Gastrocnemius medialis (tissue), 4 donors: ENCODE results near the gene TAP1. TPM values are rescaled to one million over a fixed set of nuclear protein-coding genes. Genes with fewer than 3 reads are reported as not detected.
"Not testable (repeated sequence)": the region's sequence is repeated elsewhere in the genome, so short reads cannot be mapped to it uniquely, and the experiment has no call there.

ENCODE experiments used
- ATAC-seq, 2 donors: fragments of 150-250 bp; one replicate each; pipeline ENCODE4 v1.9.1; 2016
- DNase-seq, 2 donors: peaks; one replicate each; pipeline ENCODE4 v3.0.0-alpha.2; 2019
- H3K27ac ChIP-seq, 4 donors: fragments of 200-600 bp; sonication (generic); 1 replicate in 1 of 4; 2 replicates in 3 of 4; pipeline ENCODE4 v1.5.1; 2016 to 2018; ENCODE audit warnings: mild to moderate bottlenecking in 2 of 4, moderate library complexity in 1 of 4
- H3K27me3 ChIP-seq, 3 donors: fragments of 200-600 bp; sonication (generic) in 2 of 3; 1 replicate in 1 of 3; 2 replicates in 2 of 3; pipeline versions ENCODE4 v1.5.1 to v1.6.0; 2016 to 2019; ENCODE audit warnings: mild to moderate bottlenecking in 1 of 3, moderate library complexity in 1 of 3
- H3K36me3 ChIP-seq, 2 donors: fragments of 200-600 bp; sonication (generic) in 1 of 2; one replicate each; pipeline ENCODE4 v1.5.1; 2017 to 2018
- H3K4me1 ChIP-seq, 2 donors: fragments of 200-600 bp; sonication (generic) in 1 of 2; one replicate each; pipeline ENCODE4 v1.5.1; 2016 to 2017; ENCODE audit warnings: mild to moderate bottlenecking in 2 of 2
- H3K4me3 ChIP-seq, 4 donors: fragments of 200-600 bp; sonication (generic) in 3 of 4; 1 replicate in 1 of 4; 2 replicates in 3 of 4; pipeline ENCODE4 v1.5.1; 2016 to 2019; ENCODE audit warnings: mild to moderate bottlenecking in 2 of 4
- H3K9me3 ChIP-seq, 3 donors: fragments of 200-600 bp; sonication (generic) in 2 of 3; 1 replicate in 1 of 3; 2 replicates in 2 of 3; pipeline ENCODE4 v1.5.1; 2016 to 2019
- CTCF ChIP-seq, 5 experiments: fragments of 450-650 bp in 3 of 5; fragments of 200-600 bp in 2 of 5; sonication (generic) in 2 of 5; IDR thresholded peaks in 4 of 5; conservative IDR thresholded peaks in 1 of 5; 1 replicate in 4 of 5; 2 replicates in 1 of 5; pipeline ENCODE4 v1.5.1; 2016 to 2019; ENCODE audit warnings: antibody characterized with exemption in 5 of 5, mild to moderate bottlenecking in 3 of 5, moderate library complexity in 3 of 5
- POLR2A ChIP-seq, 2 donors: fragments of 450-650 bp; IDR thresholded peaks; one replicate each; pipeline ENCODE4 v1.6.1; 2017; ENCODE audit warnings: antibody characterized with exemption in 2 of 2, mild to moderate bottlenecking in 2 of 2, moderate library complexity in 2 of 2
- in situ Hi-C, 4 donors: fragments of 200-750 bp; cut with MboI; loops; one replicate each; pipeline versions ENCODE4 v1.15.0 to v1.8.0; 2017; ENCODE audit warnings: low sequenced_read_pairs in 4 of 4
- intact Hi-C: fragments of 100-400 bp; cut with DNase I; formaldehyde crosslinking; loops from one replicate; pipeline ENCODE4 v1.15.1; 2023; ENCODE audit warnings: low total_unique reads
- total RNA-seq, 4 donors: library from RNA; depleted of rRNA; stranded (reverse); fragments of >200 nt; gene quantifications; one replicate each; pipeline versions ENCODE4 v1.1.0 to v1.2.3, GENCODE V29; 2016

TAP1 gene
- total RNA-seq, 4 donors from 2014 or later: 13.2 to 26.7 (median 19.0) TPM

- Histone ChIP-seq H3K4me1 (no peaks in the 10 kb centered on the region), H3K4me3 (no peak overlapping the region), H3K27ac (no peak overlapping the region), H3K36me3 (no peaks in the 10 kb centered on the region), H3K9me3 (no peaks in the 10 kb centered on the region), H3K27me3 (peaks cover 0 to 5% (median 4%) of the 10 kb centered on the region in 3 donors)
- intact Hi-C loops: no loop called here
- in situ Hi-C loops: no loop called here
- TF ChIP-seq CTCF (IDR thresholded peaks at IDR 0.05 in 4 of 5, conservative IDR thresholded peaks at IDR 0.05 in 1 of 5): no peak
- no peak for TF ChIP-seq POLR2A (IDR thresholded peaks at IDR 0.05)
- ATAC-seq: no peak
- DNase-seq: no peak
Measured at GRCh38 chr6:32809171-32809570, 44.3 kb downstream of the TAP1 start.

GRCh38 chr6:32807020-32807580, 46.4 kb downstream of the TAP1 start:
- no peaks in the 10 kb centered on the region for H3K36me3 ChIP-seq
- H3K4me3 ChIP-seq: no peak overlapping the region
- in situ Hi-C loops: no loop called here
- H3K4me1 ChIP-seq: no peaks in the 10 kb centered on the region
- TF ChIP-seq CTCF (IDR thresholded peaks at IDR 0.05 in 4 of 5, conservative IDR thresholded peaks at IDR 0.05 in 1 of 5) (no peak), POLR2A (IDR thresholded peaks at IDR 0.05) (no peak)
- ATAC-seq (no peak), DNase-seq (no peak)
- no peaks in the 10 kb centered on the region for H3K9me3 ChIP-seq
- peaks cover 0 to 7% (median 5%) of the 10 kb centered on the region in 3 donors for H3K27me3 ChIP-seq
- intact Hi-C loops: no loop called here
- no peak overlapping the region for H3K27ac ChIP-seq

GRCh38 chr6:32805404-32805803, 48.1 kb downstream of the TAP1 start:
- intact Hi-C loops, H3K27ac ChIP-seq, in situ Hi-C loops: not testable (repeated sequence)

GRCh38 chr6:32803416-32803815, 50.1 kb downstream of the TAP1 start:
- no peak for ATAC-seq
- TF ChIP-seq CTCF (IDR thresholded peaks at IDR 0.05 in 4 of 5, conservative IDR thresholded peaks at IDR 0.05 in 1 of 5) (no peak), POLR2A (IDR thresholded peaks at IDR 0.05) (no peak)
- intact Hi-C loops: no loop called here
- in situ Hi-C loops: no loop called here
- DNase-seq: no peak
- no peak overlapping the region for H3K4me3 ChIP-seq
- H3K4me1 ChIP-seq: no peaks in the 10 kb centered on the region
- H3K9me3 ChIP-seq: no peaks in the 10 kb centered on the region
- H3K27ac ChIP-seq: no peak overlapping the region
- H3K36me3 ChIP-seq: no peaks in the 10 kb centered on the region
- H3K27me3 ChIP-seq: peaks cover 0 to 18% (median 13%) of the 10 kb centered on the region in 3 donors

More at GRCh38 chr6:32805404-32805803, 48.1 kb downstream of the TAP1 start:
- not testable (repeated sequence) for ATAC-seq, DNase-seq, H3K36me3 ChIP-seq, H3K4me1 ChIP-seq, H3K9me3 ChIP-seq, H3K4me3 ChIP-seq
- peaks cover 0 to 14% (median 13%) of the 10 kb centered on the region in 3 donors for H3K27me3 ChIP-seq

- no peaks in the 10 kb centered on the region for H3K36me3 ChIP-seq
- H3K27me3 ChIP-seq: peaks cover 9 to 15% (median 10%) of the 10 kb centered on the region in 3 donors
- intact Hi-C loops (loop anchor here (5.0 kb wide), 1 partner anchor 552 kb away; no protein-coding TSS in a partner anchor), in situ Hi-C loops (loop anchor here (5.0 to 25.0 kb wide), 4 partner anchors 377 to 562 kb away; no protein-coding TSS in a partner anchor)
- no peak for TF ChIP-seq POLR2A (IDR thresholded peaks at IDR 0.05)
- no peak for TF ChIP-seq CTCF (IDR thresholded peaks at IDR 0.05 in 4 of 5, conservative IDR thresholded peaks at IDR 0.05 in 1 of 5)
- ATAC-seq: no peak
- H3K4me1 ChIP-seq: no peaks in the 10 kb centered on the region
- H3K27ac ChIP-seq: no peak overlapping the region
- H3K9me3 ChIP-seq: no peaks in the 10 kb centered on the region
- no peak for DNase-seq
- H3K4me3 ChIP-seq: no peak overlapping the region
Measured at GRCh38 chr6:32799740-32800139, 53.8 kb downstream of the TAP1 start.
